Panc1 (cell line): ENCODE data around the gene HMGB1. TPM values are rescaled to one million over a fixed set of nuclear protein-coding genes. Genes with fewer than 3 reads are reported as not detected.

ENCODE experiments used
- ATAC-seq: fragments of 200-7000 bp; cut with Tn5 transposase; 2 replicates; pipeline ENCODE4 v1.9.1; 2020; ENCODE audit warnings: mild to moderate bottlenecking, moderate library complexity
- BruUV-seq: library from RNA; stranded (reverse); fragments of 400-500 nt; replicated peaks from 2 replicates; lab custom pipeline; 2021; lab: Mats Ljungman, UMichigan
- CTCF ChIA-PET: fragments of 300-600 bp; sonication (Branson Sonifier 250); formaldehyde crosslinking; loops from one replicate; lab custom pipeline; 2022; ENCODE audit warnings: antibody characterized with exemption; lab: Charles Lee
- POLR2A ChIA-PET: fragments of 300-600 bp; sonication (Branson Sonifier 250); formaldehyde crosslinking; loops from one replicate; lab custom pipeline; 2022; ENCODE audit warnings: antibody characterized with exemption; lab: Charles Lee
- DNase-seq: peaks from one replicate; pipeline ENCODE4 v3.0.0-alpha.2; 2010; ENCODE audit warnings: low read depth, low spot score
- H3K27ac ChIP-seq: 2 replicates; pipeline ENCODE4 v1.5.1; 2011; ENCODE audit warnings: mild to moderate bottlenecking, low read length, inconsistent platforms
- H3K27me3 ChIP-seq: fragments of 200-500 bp; sonication (Bioruptor generic); 2 replicates; pipeline ENCODE4 v1.6.0; 2014; ENCODE audit warnings: low read length, inconsistent platforms; ENCODE audit not compliant: control insufficient read depth, insufficient read depth
- H3K36me3 ChIP-seq: fragments of 200-500 bp; sonication (Bioruptor generic); 2 replicates; pipeline ENCODE4 v1.5.1; 2014; ENCODE audit warnings: inconsistent platforms, mild to moderate bottlenecking, low read length, moderate library complexity; ENCODE audit not compliant: control insufficient read depth, insufficient read depth
- H3K4me1 ChIP-seq: 2 replicates; pipeline ENCODE4 v1.5.1; 2011; ENCODE audit warnings: inconsistent platforms, mild to moderate bottlenecking, low read length, moderate library complexity; ENCODE audit not compliant: control insufficient read depth, insufficient read depth
- H3K4me3 ChIP-seq, 2 experiments: 2 replicates each; pipeline ENCODE4 v1.5.1; 2011 to 2012; ENCODE audit warnings: low read depth in 2 of 2, low read length in 2 of 2, mild to moderate bottlenecking in 2 of 2, inconsistent platforms in 1 of 2, moderate library complexity in 1 of 2
- H3K9me3 ChIP-seq: fragments of 200-500 bp; sonication (Bioruptor generic); 2 replicates; pipeline ENCODE4 v1.5.1; 2014; ENCODE audit warnings: low read depth, mild to moderate bottlenecking, inconsistent platforms, low read length, moderate library complexity; ENCODE audit not compliant: control insufficient read depth, insufficient read depth
- CTCF ChIP-seq: fragments of 450-650 bp; IDR thresholded peaks from 2 replicates; pipeline ENCODE4 v1.5.1; 2017; ENCODE audit warnings: mild to moderate bottlenecking
- POLR2AphosphoS5 ChIP-seq: IDR thresholded peaks from 2 replicates; pipeline ENCODE4 v1.6.1; 2012; ENCODE audit warnings: mild to moderate bottlenecking, low read depth, low read length, moderate library complexity
- SIN3A ChIP-seq: IDR thresholded peaks from 2 replicates; pipeline ENCODE4 v1.6.1; 2012; ENCODE audit warnings: low read depth, mild to moderate bottlenecking, low read length, moderate library complexity, borderline replicate concordance; ENCODE audit not compliant: insufficient read depth
- TCF7L2 ChIP-seq: IDR thresholded peaks from 2 replicates; pipeline ENCODE4 v1.6.1; 2011; ENCODE audit warnings: mild to moderate bottlenecking, low read depth, low read length, inconsistent platforms
- in situ Hi-C: cut with HindIII; loops from 2 replicates; pipeline ENCODE4 v1.10.0; 2016; ENCODE audit warnings: low sequenced_read_pairs, low pct_unique_long_range_greater_than_20kb
- intact Hi-C: fragments of 100-400 bp; cut with micrococcal nuclease; formaldehyde crosslinking; loops from one replicate; pipeline ENCODE4 v1.10.0; 2022; ENCODE audit not compliant: unreplicated experiment
- total RNA-seq: library from RNA; stranded (reverse); gene quantifications from one replicate; pipeline ENCODE4 v1.2.1, GENCODE V29; 2021; ENCODE audit not compliant: unreplicated experiment
- TF ChIP-seq, protein P1 (sequence below), 2 experiments: IDR thresholded peaks; 2 replicates each; pipeline ENCODE4 v1.6.1; 2011 to 2012; ENCODE audit warnings: low read depth in 2 of 2, control low read depth in 1 of 2, low read length in 1 of 2, mild to moderate bottlenecking in 1 of 2, moderate library complexity in 1 of 2; ENCODE audit not compliant: insufficient read depth in 1 of 2

HMGB1 gene
- total RNA-seq, 1 experiment from 2014 or later = 386 TPM

DNA sequence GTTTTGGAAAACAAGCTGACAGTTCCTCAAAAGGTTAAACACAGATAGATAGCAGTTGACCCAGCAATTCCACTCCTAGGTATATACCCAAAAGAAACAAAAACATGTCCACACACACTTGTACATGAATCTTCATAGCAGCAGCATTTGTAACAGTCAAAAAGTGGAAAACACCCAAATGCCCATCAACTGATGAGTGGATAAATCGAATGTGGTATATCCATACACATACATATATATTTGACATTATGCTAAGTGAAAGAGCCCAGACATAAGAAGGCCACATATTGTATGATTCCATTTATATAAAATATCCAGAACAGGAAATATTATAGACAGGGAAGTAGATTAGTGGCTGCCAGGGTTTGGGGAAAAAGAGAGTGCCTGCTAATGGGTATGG lies 7.9 kb upstream of the HMGB1 start:
- Histone ChIP-seq H3K4me1 (no peaks in the 10 kb centered on the region), H3K9me3 (no peaks in the 10 kb centered on the region), H3K27me3 (no peaks in the 10 kb centered on the region), H3K36me3 (no peaks in the 10 kb centered on the region), H3K27ac (no peak overlapping the region), H3K4me3 (no peak overlapping the region)
- BruUV-seq = no TSS peak
- DNase-seq = no peak
- ChIA-PET POLR2A (no interaction called here), CTCF (no interaction called here)
- intact Hi-C loops = no loop called here
- TF ChIP-seq, protein P1, sequence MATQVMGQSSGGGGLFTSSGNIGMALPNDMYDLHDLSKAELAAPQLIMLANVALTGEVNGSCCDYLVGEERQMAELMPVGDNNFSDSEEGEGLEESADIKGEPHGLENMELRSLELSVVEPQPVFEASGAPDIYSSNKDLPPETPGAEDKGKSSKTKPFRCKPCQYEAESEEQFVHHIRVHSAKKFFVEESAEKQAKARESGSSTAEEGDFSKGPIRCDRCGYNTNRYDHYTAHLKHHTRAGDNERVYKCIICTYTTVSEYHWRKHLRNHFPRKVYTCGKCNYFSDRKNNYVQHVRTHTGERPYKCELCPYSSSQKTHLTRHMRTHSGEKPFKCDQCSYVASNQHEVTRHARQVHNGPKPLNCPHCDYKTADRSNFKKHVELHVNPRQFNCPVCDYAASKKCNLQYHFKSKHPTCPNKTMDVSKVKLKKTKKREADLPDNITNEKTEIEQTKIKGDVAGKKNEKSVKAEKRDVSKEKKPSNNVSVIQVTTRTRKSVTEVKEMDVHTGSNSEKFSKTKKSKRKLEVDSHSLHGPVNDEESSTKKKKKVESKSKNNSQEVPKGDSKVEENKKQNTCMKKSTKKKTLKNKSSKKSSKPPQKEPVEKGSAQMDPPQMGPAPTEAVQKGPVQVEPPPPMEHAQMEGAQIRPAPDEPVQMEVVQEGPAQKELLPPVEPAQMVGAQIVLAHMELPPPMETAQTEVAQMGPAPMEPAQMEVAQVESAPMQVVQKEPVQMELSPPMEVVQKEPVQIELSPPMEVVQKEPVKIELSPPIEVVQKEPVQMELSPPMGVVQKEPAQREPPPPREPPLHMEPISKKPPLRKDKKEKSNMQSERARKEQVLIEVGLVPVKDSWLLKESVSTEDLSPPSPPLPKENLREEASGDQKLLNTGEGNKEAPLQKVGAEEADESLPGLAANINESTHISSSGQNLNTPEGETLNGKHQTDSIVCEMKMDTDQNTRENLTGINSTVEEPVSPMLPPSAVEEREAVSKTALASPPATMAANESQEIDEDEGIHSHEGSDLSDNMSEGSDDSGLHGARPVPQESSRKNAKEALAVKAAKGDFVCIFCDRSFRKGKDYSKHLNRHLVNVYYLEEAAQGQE (IDR thresholded peaks at IDR 0.05; ENCODE audit: insufficient read depth in 1 of 2, low read depth in 2 of 2, low read length in 1 of 2) = no peak
- TF ChIP-seq CTCF = no peak
- in situ Hi-C loops = no loop called here
- no peak for ATAC-seq

- Histone ChIP-seq H3K4me3 (peak overlapping the region; percentile 58 to 66; a peak in 3 of 4 replicates), H3K9me3 (no peaks in the 10 kb centered on the region), H3K27ac (peak overlapping the region; percentile 82), H3K27me3 (no peaks in the 10 kb centered on the region), H3K36me3 (peaks cover 17% of the 10 kb centered on the region), H3K4me1 (peaks cover 6% of the 10 kb centered on the region)
- ATAC-seq = no peak
- intact Hi-C loops (loop anchor here (10.0 kb wide), 2 partner anchors 108 to 148 kb away; partner anchors contain the start of gene USPL1), in situ Hi-C loops (no loop called here)
- POLR2A ChIA-PET = interaction anchor here (0.7 kb wide), 1 partner anchor 616 kb away, joined by 3 read pairs; the partner anchor contains the start of gene UBL3
- DNase-seq = no peak
- no TSS peak for BruUV-seq
- TF ChIP-seq CTCF (no peak), POLR2AphosphoS5 (no peak), TCF7L2 (no peak), SIN3A (no peak)
- TF ChIP-seq, protein P1 (IDR thresholded peaks at IDR 0.05; ENCODE audit: insufficient read depth in 1 of 2, low read depth in 2 of 2, low read length in 1 of 2) = no peak
- CTCF ChIA-PET = no interaction called here
These were observed 1.1 kb upstream of the HMGB1 start for GRCh38 chr13:30466841-30467252.
